ENCODE results near the gene RGMB.

Gene RGMB

GRCh38 chr5:98816582-98817222 is 43.2 kb downstream of the RGMB start:
- in situ Hi-C loops (cut with HindIII; ENCODE audit: low sequenced_read_pairs): no loop called here

GRCh38 chr5:98825582-98826375 is 52.3 kb downstream of the RGMB start:
- in situ Hi-C loops (cut with HindIII; ENCODE audit: low sequenced_read_pairs): no loop called here

- in situ Hi-C loops (cut with HindIII; ENCODE audit: low sequenced_read_pairs): no loop called here
Observed at GRCh38 chr5:98827161-98827560, 53.7 kb downstream of the RGMB start.

- in situ Hi-C loops (cut with HindIII; ENCODE audit: low sequenced_read_pairs): no loop called here
Observed at GRCh38 chr5:98827588-98828284, 54.3 kb downstream of the RGMB start.

GRCh38 chr5:98836175-98836574 is 62.7 kb downstream of the RGMB start:
- in situ Hi-C loops (cut with HindIII; ENCODE audit: low sequenced_read_pairs): no loop called here

- in situ Hi-C loops (cut with HindIII; ENCODE audit: low sequenced_read_pairs): no loop called here
Observed at GRCh38 chr5:98839469-98840383, 66.3 kb downstream of the RGMB start.

- in situ Hi-C loops (cut with HindIII; ENCODE audit: low sequenced_read_pairs): no loop called here
Observed at GRCh38 chr5:98840946-98841345, 67.5 kb downstream of the RGMB start.

GRCh38 chr5:98843481-98843880 is 70.0 kb downstream of the RGMB start:
- in situ Hi-C loops (cut with HindIII; ENCODE audit: low sequenced_read_pairs): no loop called here

- in situ Hi-C loops (cut with HindIII; ENCODE audit: low sequenced_read_pairs): no loop called here
Observed at GRCh38 chr5:98844865-98845264, 71.4 kb downstream of the RGMB start.

GRCh38 chr5:98845878-98846277 is 72.4 kb downstream of the RGMB start:
- in situ Hi-C loops (cut with HindIII; ENCODE audit: low sequenced_read_pairs): no loop called here

All from DLD1 (cell line).